Astrocyte (in vitro differentiated cells and primary cell): ENCODE results near the gene BANF2. TPM values are rescaled to one million over a fixed set of nuclear protein-coding genes. Genes with fewer than 3 reads are reported as not detected.

ENCODE experiments used
- DNase-seq: peaks from one replicate; pipeline ENCODE4 v3.0.0-alpha.2; 2010; ENCODE audit warnings: low read depth
- FAIRE-seq: peaks from 2 replicates; lab custom pipeline; 2011; peaks lifted over from hg19 to GRCh38; lab: Jason Lieb, UNC
- H2AFZ ChIP-seq: 2 replicates; pipeline ENCODE4 v1.6.0; 2012; ENCODE audit warnings: low read depth, low read length, inconsistent platforms
- H3K27ac ChIP-seq: 2 replicates; pipeline ENCODE4 v1.5.1; 2011; ENCODE audit warnings: low read depth, low read length, inconsistent platforms
- H3K27me3 ChIP-seq: 2 replicates; pipeline ENCODE4 v1.6.0; 2011; ENCODE audit warnings: low read length, inconsistent platforms; ENCODE audit not compliant: insufficient read depth
- H3K36me3 ChIP-seq: 2 replicates; pipeline ENCODE4 v1.5.1; 2011; ENCODE audit warnings: low read length, inconsistent platforms; ENCODE audit not compliant: insufficient read depth
- H3K4me1 ChIP-seq: 2 replicates; pipeline ENCODE4 v1.5.1; 2011; ENCODE audit warnings: low read length, inconsistent platforms; ENCODE audit not compliant: insufficient read depth
- H3K4me2 ChIP-seq: 2 replicates; pipeline ENCODE4 v1.6.0; 2012; ENCODE audit warnings: low read length, inconsistent platforms
- H3K4me3 ChIP-seq: 2 replicates; pipeline ENCODE4 v1.5.1; 2011; ENCODE audit warnings: low read depth, mild to moderate bottlenecking, low read length, inconsistent platforms; ENCODE audit not compliant: insufficient read depth
- H3K79me2 ChIP-seq: 2 replicates; pipeline ENCODE4 v1.6.0; 2012; ENCODE audit warnings: mild to moderate bottlenecking, low read length, inconsistent platforms; ENCODE audit not compliant: insufficient read depth
- H3K9ac ChIP-seq: 2 replicates; pipeline ENCODE4 v1.6.0; 2012; ENCODE audit warnings: mild to moderate bottlenecking, low read length, inconsistent platforms
- H3K9me3 ChIP-seq: 2 replicates; pipeline ENCODE4 v1.5.1; 2012; ENCODE audit warnings: low read depth, mild to moderate bottlenecking, low read length, inconsistent platforms; ENCODE audit not compliant: insufficient read depth
- H4K20me1 ChIP-seq: 2 replicates; pipeline ENCODE4 v1.6.0; 2012; ENCODE audit warnings: low read length, inconsistent platforms; ENCODE audit not compliant: insufficient read depth
- H3K27ac Mint-ChIP-seq: one replicate; pipeline ENCODE4 v1.8.0; 2021; ENCODE audit warnings: mild to moderate bottlenecking, mixed read lengths; ENCODE audit not compliant: unreplicated experiment
- H3K27me3 Mint-ChIP-seq: one replicate; pipeline ENCODE4 v1.8.0; 2021; ENCODE audit warnings: low read depth, mixed read lengths; ENCODE audit not compliant: unreplicated experiment
- H3K36me3 Mint-ChIP-seq: one replicate; pipeline ENCODE4 v1.8.0; 2021; ENCODE audit warnings: low read depth, mixed read lengths; ENCODE audit not compliant: unreplicated experiment
- H3K4me1 Mint-ChIP-seq: one replicate; pipeline ENCODE4 v1.8.0; 2021; ENCODE audit warnings: low read depth, mixed read lengths; ENCODE audit not compliant: unreplicated experiment
- H3K4me3 Mint-ChIP-seq: one replicate; pipeline ENCODE4 v1.8.0; 2021; ENCODE audit warnings: mild to moderate bottlenecking, moderate library complexity, mixed read lengths; ENCODE audit not compliant: unreplicated experiment
- H3K9me3 Mint-ChIP-seq: one replicate; pipeline ENCODE4 v1.8.0; 2021; ENCODE audit warnings: mild to moderate bottlenecking, mixed read lengths; ENCODE audit not compliant: unreplicated experiment
- CTCF ChIP-seq: IDR thresholded peaks from 2 replicates; pipeline ENCODE4 v1.5.1; 2011; ENCODE audit warnings: low read depth, mild to moderate bottlenecking, inconsistent platforms, low read length, moderate library complexity; ENCODE audit not compliant: insufficient read depth
- EZH2 ChIP-seq: IDR thresholded peaks from 2 replicates; pipeline ENCODE4 v1.6.1; 2012; ENCODE audit warnings: mild to moderate bottlenecking, low read length, inconsistent platforms; ENCODE audit not compliant: insufficient read depth
- total RNA-seq: library from RNA; stranded (reverse); gene quantifications from 2 replicates; pipeline ENCODE4 v1.2.1, GENCODE V29; 2021

The BANF2 gene
- total RNA-seq, 1 donor from 2014 or later, result not detected

DNA sequence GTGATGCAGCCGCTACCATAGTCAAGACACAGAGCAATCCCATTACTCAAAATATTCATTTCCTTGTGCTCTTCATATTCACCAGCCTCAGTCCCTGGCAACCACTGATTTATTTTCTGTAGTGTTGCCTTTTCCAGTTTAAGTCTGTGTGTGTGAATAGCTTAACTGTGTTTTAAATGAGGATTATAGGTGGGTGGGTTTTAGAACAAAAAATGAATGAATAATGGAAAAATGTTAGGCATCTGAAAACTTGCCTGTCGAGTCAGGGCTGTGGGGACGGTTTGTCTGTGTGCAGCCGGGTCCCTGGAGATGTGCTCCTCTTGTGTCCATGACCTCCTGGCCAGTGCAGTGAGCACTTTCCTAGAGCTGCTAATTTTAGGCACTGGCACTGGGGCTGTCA lies 27.1 kb downstream of the BANF2 start:
- H3K27ac ChIP-seq, result no peak overlapping the region
- no peak for DNase-seq
- H3K9me3 ChIP-seq, result no peaks in the 10 kb centered on the region
- H3K79me2 ChIP-seq, result no peaks in the 10 kb centered on the region
- Mint-ChIP-seq H3K4me1 (peaks cover 4% of the 10 kb centered on the region), H3K36me3 (no peaks in the 10 kb centered on the region), H3K27me3 (peaks cover 27% of the 10 kb centered on the region), H3K4me3 (no peak overlapping the region), H3K27ac (no peak overlapping the region), H3K9me3 (peaks cover 4% of the 10 kb centered on the region)
- H4K20me1 ChIP-seq, result no peaks in the 10 kb centered on the region
- H2AFZ ChIP-seq, result no peak overlapping the region
- H3K4me3 ChIP-seq, result no peak overlapping the region
- FAIRE-seq, result no peak
- no peaks in the 10 kb centered on the region for H3K27me3 ChIP-seq
- H3K4me2 ChIP-seq, result no peak overlapping the region
- TF ChIP-seq EZH2 (no peak), CTCF (no peak)
- no peak overlapping the region for H3K9ac ChIP-seq
- H3K36me3 ChIP-seq, result no peaks in the 10 kb centered on the region
- H3K4me1 ChIP-seq, result no peaks in the 10 kb centered on the region

DNA sequence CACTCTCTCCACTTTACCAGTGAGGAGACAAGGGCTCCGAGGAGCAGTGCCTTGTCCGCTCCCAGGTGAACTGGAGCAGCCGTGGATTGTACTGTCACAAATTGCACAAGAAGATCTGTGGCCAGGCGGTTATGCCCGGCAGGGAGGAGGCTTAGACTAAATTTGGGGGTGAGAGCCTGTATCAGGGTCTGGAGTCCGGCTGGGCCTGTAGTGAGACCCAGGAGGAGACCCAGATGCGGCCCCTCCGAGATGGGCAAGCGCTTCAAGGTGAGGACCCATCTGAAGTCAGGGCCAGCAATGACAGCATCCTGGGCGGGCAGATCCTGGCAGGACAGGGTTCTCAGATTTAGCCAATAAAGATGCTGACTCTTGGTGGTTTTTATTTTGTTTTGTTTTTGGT lies 27.6 kb downstream of the BANF2 start:
- Histone ChIP-seq H3K9ac (no peak overlapping the region), H3K27ac (no peak overlapping the region), H3K36me3 (no peaks in the 10 kb centered on the region), H3K4me1 (no peaks in the 10 kb centered on the region), H3K4me3 (no peak overlapping the region), H3K4me2 (no peak overlapping the region), H4K20me1 (no peaks in the 10 kb centered on the region), H2AFZ (no peak overlapping the region), H3K9me3 (no peaks in the 10 kb centered on the region), H3K27me3 (no peaks in the 10 kb centered on the region), H3K79me2 (no peaks in the 10 kb centered on the region)
- Mint-ChIP-seq H3K36me3 (no peaks in the 10 kb centered on the region), H3K4me1 (peaks cover 4% of the 10 kb centered on the region), H3K27me3 (peaks cover 25% of the 10 kb centered on the region), H3K4me3 (no peak overlapping the region), H3K9me3 (peaks cover 4% of the 10 kb centered on the region), H3K27ac (no peak overlapping the region)
- no peak for FAIRE-seq
- no peak for TF ChIP-seq EZH2
- no peak for TF ChIP-seq CTCF
- DNase-seq, result no peak

DNA sequence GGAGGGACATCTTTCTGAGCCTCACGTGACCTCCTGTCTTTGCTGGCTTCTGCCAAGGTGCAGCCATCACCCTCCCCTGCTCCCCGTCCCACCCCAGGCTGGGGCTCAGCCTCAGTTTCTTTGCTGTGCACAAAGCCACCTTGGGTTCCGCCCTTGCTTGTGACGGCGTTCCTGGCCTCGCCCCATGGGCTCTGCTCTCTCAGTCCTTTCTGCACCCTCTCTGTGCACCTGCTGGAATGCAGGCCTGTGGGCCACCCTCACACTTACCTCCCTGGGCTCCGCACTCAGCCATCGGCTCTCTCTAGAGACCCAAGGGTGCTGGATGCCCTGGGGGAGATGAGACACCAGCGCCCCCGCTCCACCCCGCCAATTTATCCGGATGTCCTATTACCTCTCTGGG lies 28.3 kb downstream of the BANF2 start:
- no peak overlapping the region for H3K4me3 Mint-ChIP-seq
- Histone ChIP-seq H3K4me1 (no peaks in the 10 kb centered on the region), H2AFZ (no peak overlapping the region), H3K9me3 (no peaks in the 10 kb centered on the region), H3K36me3 (no peaks in the 10 kb centered on the region), H3K27me3 (no peaks in the 10 kb centered on the region), H4K20me1 (no peaks in the 10 kb centered on the region), H3K27ac (no peak overlapping the region), H3K9ac (no peak overlapping the region), H3K4me2 (no peak overlapping the region), H3K79me2 (no peaks in the 10 kb centered on the region), H3K4me3 (no peak overlapping the region)
- H3K27ac Mint-ChIP-seq, result no peak overlapping the region
- FAIRE-seq, result no peak
- no peaks in the 10 kb centered on the region for H3K9me3 Mint-ChIP-seq
- H3K27me3 Mint-ChIP-seq, result peaks cover 20% of the 10 kb centered on the region
- H3K36me3 Mint-ChIP-seq, result no peaks in the 10 kb centered on the region
- H3K4me1 Mint-ChIP-seq, result peaks cover 4% of the 10 kb centered on the region
- DNase-seq, result no peak
- TF ChIP-seq EZH2 (no peak), CTCF (no peak)
